ENCODE results near the gene SMAD3. TPM values are rescaled to one million over a fixed set of nuclear protein-coding genes. Genes with fewer than 3 reads are reported as not detected.

SMAD3 gene
- total RNA-seq, 1 donor from 2014 or later, result 35.6 TPM

GRCh38 chr15:67036775-67037555 is 28.4 kb upstream of the SMAD3 start:
- ATAC-seq, result no peak

DNA sequence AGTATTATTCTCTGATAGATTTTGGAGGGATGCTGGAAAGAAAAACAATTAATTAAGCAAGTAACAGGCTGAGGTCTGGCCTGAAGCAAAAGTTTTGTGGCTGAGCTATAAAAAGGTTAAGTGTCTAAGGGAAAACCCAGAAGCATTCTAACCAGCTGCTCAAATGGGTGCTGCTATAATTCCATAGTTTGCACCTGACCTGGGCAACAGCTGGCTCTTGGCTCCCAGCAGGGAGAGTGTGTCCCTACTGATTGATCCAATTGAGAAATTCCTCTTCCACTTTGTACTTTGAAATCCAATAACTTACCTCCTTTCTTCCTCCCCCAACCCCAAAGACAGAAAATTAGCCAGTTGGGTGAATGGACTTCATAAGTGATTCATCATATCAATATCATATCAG is 27.7 kb upstream of the SMAD3 start:
- ATAC-seq, result no peak

DNA sequence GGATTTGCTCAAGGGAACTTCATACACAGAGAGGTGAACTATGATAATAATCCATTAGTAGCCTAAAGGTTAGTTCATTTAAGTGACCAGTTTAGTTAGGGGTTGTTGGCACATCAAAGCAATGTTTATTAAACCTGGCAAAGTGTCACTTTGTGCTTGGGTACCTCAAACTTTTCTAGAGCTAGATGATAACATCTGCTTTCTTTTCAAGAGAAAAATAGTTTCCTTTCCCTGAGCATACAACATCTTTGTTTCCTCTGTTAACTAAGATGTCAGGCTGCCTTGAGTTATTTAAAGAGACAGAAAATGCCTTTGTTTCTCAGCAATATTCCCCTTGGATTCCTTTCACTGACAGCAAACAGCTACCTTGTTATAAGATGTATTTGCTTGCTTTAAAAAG is 26.7 kb upstream of the SMAD3 start:
- ATAC-seq, result no peak

GRCh38 chr15:67039384-67040075 is 25.9 kb upstream of the SMAD3 start:
- peak; percentile 92 for ATAC-seq

- no peak for ATAC-seq
Observed at GRCh38 chr15:67040277-67040676, 25.1 kb upstream of the SMAD3 start.

DNA sequence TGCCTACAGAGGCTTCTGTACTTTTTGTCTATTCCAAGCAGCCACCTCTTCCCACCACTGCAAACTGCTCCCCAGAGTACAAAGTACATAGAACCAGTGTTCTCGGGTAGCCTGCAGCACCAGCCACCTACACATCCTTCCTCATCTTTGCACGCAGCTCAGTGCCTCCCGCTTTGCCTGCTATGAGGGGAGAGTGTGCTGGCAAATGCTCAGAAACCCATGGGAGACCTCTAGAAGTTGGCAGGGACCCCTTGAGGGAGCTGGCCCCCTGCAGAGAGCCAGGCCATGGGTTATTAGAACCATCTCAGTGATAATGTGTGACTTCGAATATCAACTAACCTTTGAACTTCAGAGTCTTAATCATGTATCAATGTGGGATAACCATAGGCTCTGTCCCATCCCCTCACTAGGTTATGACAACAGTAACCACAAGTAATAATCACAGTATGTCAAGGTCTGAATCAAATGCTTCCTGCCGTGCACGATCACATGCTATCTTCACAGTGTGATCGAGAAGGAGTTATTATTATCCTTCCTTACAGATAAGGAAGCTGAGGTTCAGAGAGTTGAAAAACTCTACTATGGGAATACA is 22.8 kb upstream of the SMAD3 start:
- ATAC-seq, result no peak

DNA sequence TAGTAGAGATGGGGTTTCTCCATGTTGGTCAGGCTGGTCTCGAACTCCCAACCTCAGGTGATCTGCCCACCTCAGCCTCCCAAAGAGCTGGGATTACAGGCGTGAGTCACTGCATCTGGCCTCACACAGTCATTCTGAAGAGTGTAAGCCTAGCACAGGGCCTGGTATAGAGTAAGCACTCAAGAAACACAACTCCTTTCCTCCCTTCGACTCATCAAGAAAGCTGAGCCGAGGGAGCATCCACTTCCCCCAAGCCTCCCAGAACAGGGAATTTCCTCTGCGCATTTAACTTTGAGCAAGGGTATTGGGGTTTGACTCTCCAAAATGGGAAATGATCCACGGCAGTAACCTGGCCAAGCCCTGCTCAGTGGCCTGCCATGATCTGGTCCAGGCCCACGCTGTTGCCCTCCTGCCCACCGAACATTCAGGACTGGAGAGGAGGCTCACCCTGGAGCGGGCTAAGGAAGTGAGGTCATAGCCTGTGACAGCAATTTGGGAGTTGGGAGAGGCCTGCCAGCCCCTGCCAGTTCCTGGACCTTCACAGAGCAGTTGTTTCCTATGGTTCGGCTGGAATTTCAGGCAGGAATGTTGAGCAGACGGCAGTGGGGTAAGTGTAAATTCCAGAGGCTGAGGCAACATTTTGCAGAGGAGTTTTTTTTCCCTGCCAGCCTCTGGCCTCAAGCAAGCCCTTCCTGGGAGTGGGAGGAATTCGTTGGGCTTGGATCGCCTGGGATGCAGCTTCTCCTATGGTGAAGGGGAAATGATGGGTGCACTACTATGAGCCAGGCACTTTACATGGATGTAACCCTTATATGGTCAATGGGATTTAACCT is 21.2 kb upstream of the SMAD3 start:
- ATAC-seq, result no peak

DNA sequence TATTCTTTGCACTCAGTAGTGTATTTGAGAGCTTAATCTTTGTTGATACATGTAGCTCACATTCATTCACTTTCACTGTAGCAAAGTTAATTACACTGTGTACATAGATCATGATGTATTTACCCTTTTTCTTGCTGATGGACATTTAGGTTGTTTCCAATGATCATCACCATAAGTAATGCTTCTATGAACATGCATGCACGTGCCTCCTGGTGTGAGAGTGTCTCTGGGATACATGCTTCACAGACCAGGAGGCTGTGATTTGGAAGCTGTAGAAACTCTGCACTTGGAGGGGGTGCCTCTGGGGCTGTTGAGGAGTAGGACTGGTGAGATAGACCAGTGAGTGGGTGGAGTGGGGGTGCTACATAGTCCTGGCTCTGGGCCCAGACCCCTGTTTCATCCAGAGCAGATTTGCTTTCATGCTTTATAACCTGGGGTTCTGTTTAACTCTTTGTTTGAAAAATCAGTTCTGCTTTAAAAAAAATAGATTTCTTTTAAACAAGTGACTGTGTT is 18.2 kb upstream of the SMAD3 start:
- no peak for ATAC-seq

GRCh38 chr15:67048281-67049279 is 16.8 kb upstream of the SMAD3 start:
- peak; percentile 77 for ATAC-seq

DNA sequence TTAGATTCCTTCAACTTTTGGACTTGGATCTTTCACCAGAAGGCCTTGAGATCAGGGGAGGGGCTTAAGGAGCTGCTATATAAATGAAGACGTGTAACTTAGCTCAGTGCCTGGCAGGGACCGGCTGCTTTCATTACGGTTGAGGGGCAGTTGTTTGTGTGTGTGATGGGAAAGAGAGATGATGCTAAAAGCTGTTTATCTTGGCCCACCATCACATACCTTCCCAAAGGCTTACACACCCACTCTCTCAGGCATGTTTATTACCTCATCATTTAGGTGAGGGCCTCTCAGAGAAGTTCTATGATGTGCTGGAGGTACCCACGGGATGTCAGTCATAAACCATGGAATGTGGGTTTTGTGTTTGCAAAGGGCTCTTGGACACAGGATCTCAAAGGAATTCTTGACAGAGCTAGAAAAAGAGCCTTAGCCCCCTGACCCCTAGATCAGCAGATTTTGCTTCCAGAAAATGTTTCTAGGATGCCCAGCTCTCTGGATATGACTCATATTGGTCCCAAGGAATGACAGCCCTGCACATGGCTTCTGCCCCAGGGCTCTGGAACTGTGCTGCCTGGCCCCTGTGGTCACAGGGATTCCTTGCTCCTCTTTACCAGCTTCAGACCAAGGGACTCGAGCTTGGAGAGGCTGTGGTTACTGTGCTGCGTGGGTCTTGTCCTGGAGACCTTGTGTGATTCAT is 15.9 kb upstream of the SMAD3 start:
- ATAC-seq, result peak; percentile 22

- peak; percentile 50 for ATAC-seq
Observed at GRCh38 chr15:67050062-67050461, 15.3 kb upstream of the SMAD3 start.

DNA sequence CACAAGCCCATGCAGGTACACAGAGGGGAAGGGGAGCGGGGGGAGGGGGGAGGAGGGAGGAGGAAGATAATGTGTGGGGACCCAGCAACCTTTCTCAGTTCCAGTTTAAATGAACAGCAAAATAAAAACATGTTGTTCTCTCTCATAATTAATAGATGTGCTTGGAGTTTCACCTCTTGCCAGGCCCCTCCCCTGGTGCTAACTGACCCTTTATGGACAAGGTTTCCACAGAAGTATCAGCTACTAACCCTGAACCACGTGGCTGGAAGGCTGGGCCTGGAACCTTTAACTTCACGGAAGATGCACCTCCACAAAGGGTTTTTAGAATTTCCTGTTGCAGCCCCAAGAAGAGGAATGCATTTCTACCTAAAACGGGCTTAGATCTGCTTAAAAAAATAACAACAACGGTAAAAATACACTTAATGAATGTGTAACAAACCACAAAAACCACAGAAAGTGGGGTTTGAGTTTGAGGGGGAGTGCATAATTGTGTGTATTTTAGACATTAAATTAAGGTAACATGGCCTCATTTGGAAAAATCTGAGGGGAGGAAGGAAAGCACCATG is 14.8 kb upstream of the SMAD3 start:
- no peak for ATAC-seq

GRCh38 chr15:67051088-67052045 is 14.0 kb upstream of the SMAD3 start:
- ATAC-seq, result no peak

DNA sequence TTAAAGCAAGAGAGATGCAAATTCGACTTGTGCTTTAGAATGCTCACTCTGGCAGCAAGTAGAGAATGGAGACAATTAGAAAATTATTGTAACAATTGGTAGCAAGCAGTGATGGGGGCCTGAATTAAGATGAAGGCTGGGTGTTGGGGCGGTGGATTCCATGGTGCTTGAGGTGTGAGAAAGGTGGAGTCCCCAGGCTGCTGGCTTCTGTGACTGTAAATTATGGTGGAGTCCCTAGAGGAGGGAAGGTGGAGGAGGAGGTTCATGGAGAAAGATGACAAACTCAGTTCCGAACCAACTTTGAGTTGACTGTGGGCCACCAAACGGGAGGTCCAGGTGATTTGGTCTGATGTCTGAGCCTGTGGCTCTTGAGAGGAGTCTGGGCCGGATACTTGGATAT is 10.7 kb upstream of the SMAD3 start:
- no peak for ATAC-seq

- no peak for ATAC-seq
Observed at GRCh38 chr15:67059127-67059553, 6.3 kb upstream of the SMAD3 start.

GRCh38 chr15:67061811-67062368 is 3.5 kb upstream of the SMAD3 start:
- no peak for ATAC-seq

- no peak for ATAC-seq
Observed at GRCh38 chr15:67062369-67062985, 2.9 kb upstream of the SMAD3 start.

Data from esophagus mucosa (tissue), 1 donor.